Right hindlimb (tissue), 1 donor: ENCODE results near the gene DDOST.
A peak's percentile ranks its signal among the peaks of the same experiment; 100 is the strongest.

Experiments
- DNase-seq: peaks from one replicate; pipeline ENCODE4 v3.0.0-alpha.2; 2018

DDOST gene

DNA sequence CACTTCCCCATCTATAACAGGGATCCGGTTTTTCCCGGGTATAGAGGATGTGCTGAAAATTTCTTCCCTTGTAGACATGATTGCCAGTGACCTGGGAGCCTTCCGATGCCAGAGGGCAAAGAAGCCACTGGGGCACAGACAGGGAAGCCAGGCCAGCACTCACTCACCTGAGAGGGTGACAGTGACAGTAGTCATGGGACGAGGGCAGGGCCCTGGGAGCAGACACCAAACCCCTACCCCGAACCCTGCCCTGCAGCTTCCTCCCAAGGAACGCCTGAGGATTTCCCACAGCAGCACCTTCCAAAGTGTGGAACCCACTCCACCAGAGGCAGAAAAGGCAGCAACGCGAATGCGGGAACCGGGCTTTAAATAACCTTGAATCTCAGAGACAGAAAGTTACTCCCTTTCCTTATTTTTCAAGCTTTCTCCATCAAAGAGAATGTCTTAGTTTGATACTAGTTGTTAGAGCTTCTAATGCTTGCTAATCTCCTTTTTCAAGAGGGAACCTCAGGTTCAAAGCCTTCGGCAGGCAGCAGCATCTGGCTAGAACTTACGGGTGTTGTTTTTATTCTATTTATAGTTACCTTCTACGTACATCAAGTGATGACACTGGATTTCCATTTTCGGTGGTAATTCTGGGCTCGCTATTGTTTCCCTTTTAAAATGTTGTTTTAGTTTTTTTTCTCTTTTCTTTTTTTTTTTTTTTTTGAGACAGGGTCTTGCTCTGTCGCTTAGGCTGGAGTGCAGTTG, 2.8 kb downstream of the DDOST start:
- no peak for DNase-seq

DNA sequence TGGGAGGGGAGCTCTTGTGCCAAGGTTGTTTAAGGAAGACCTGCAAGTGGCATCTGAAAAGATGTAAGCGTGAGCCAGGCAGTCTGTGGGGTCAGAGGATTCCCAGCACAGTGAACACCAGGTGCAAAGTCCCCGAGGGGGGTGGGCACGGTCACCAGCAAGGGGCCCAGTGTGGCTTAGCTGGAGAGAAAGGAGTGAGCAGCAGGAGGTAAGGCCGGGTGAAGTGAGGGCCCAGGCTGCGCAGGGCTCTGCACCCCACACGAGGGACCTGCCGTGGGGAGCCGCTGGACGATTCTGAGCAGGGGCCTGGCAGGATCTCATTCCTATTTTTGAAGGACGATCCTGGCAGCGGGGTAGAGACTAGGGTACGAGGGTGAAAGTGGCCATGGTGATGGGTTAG, 4.1 kb downstream of the DDOST start:
- DNase-seq = no peak

DNA sequence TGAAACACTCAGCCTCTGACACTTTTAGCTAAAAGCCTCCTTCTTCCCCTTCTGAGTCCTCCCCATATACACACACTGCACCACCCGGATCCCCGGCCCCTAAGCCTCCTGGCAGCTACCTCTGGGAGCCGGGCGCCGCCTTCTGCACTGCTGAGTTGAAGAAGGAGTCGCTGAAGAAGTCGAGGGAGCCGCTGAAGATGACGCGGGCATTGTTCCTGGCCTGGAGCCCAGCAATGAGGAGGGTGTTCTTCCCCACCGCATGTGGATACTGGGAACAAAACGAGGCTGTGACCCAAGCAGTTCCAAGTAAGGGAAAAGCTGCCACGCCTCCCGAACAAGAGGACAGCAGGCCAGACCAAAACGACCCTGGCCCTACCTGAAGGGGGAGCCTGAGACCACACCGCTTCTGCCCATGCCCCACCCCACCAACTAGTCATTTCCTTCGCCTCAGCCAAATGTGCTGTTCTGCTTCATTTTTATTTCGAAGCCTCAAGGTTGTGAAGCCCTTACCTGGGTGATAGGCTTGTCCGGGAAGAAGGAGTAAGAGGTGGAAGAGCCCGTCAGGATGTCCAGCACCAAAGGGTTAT, 7.0 kb downstream of the DDOST start:
- DNase-seq = no peak

DNA sequence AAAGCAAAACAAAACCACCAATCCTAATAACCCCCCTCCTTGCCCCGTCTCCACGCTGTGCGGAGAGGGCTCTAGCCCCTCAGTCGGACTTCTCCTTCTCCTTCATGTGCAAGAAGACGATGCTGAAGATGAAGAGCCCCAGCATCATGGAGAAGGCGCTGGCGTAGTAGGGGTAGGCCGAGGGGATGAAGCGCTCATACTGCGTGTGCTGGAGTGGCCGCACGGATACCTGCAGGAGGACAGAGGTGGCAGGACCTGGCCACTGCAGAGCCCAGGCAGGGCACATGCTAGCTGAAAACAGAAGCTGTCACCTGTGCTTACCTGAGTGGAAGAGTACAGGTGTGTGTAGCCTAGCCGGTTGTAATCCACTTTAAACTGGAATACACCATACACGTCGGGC, 8.9 kb downstream of the DDOST start:
- DNase-seq = no peak

DNA sequence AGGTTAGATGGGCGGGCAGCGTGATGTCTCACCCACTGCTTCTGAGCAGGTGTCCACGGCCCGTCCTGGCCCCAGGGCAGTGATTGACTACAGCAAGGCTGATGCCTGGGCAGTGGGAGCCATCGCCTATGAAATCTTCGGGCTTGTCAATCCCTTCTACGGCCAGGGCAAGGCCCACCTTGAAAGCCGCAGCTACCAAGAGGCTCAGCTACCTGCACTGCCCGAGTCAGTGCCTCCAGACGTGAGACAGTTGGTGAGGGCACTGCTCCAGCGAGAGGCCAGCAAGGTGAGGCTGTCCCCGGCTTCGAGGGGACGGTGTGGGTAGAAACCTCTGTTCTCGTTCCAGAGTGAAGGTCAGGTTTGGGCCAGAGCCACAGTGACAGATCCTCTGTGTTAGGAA, 12.2 kb downstream of the DDOST start:
- no peak for DNase-seq

DNA sequence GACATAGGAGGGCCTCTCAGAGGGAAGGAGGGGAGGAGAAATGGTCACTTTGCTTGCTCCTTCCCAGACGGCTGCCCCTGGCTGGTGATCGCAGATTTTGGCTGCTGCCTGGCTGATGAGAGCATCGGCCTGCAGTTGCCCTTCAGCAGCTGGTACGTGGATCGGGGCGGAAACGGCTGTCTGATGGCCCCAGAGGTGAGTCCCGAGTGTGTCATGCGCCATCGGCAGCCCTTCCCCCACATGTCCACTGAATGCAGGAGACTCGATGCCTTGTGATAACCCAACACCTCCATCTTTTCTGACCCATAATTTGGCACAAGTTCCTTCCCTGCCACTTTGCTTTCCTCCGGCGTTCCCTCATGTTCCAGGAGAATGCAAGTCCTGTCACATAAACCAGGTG, 12.7 kb downstream of the DDOST start:
- no peak for DNase-seq

DNA sequence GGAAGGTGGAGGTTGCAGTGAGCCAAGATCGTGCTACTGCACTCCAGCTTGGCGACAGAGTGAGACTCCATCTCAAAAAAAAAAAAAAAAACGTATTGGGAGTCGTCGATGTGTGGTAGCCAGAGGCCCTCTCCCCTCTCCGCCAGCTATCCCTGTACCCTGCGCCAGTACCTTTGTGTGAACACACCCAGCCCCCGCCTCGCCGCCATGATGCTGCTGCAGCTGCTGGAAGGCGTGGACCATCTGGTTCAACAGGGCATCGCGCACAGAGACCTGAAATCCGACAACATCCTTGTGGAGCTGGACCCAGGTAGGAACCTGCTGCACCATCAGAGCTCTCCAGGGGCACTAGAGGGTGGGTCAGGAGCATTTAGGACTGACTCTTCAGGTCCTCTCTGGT, 15.8 kb downstream of the DDOST start:
- no peak for DNase-seq

DNA sequence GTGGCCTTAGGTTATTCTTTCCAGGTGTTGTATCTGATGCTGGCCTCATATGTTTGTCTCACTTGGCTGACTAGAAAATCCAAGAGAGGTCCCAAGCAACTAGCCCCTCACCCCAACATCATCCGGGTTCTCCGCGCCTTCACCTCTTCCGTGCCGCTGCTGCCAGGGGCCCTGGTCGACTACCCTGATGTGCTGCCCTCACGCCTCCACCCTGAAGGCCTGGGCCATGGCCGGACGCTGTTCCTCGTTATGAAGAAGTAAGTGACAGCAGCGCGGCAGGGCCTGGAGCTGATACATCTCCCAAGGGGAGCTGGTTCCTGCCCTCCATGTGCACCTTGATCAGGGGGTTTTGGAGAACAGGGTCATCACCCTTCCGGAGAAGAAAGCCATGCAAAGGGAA, 16.8 kb downstream of the DDOST start:
- no peak for DNase-seq

DNA sequence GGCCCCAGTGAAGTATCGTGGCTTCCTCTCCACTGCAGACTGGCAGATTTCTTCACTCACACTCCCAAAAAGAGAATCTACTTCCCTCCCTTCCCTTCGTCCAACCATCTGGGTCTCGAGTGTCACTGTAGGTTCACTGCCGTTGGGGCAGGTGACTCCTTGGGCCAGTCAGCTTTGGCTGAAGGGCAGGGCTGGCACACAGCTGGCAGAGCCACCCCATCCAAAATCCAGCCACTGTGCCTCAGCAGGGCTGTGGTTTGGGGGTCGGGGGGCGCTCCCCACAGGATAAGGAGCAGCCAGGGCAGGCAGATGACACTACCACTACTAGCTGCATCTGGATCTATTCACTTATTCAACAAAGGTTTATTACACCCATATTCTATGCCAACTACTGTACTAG, 18.1 kb downstream of the DDOST start:
- DNase-seq = no peak

DNA sequence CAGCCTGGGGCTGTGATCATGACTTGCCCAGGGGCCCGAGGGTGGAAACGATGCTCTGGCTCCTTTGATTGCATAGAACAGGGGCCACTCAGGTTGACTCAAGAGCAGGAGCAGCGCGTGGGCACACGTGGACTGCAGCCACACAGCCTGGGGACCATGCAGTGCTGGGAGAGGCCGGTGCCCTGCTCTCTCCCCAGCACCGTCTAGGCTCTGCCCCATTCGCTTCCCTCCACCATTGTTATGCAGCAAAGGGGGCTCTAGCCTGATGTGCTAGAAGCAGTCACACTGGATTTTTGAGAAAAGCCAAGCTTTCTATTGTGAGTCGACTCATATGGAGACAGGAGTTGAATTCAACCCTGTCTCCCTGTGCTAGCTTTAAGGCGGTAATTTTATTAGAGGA, 19.2 kb downstream of the DDOST start:
- DNase-seq = no peak

DNA sequence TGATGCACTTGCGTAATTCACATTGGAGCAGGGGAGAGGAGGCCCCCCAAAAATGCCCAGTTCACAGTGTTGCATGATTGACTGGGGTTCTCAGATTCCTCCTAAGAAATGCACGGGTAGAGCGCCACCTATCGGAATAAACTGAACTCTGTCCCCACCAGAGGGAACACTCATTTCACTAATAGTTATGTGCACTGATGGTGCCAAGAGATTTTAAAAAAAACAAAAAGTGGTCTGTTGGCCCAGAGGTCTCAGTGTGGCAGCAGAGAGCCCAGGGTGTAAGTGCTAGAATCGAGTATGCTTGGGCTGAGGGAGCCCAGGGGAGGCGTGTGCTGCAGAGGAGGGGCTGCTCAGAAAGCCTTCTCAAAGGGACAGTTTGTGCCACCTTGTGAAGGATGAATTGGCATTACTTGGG, 21.0 kb downstream of the DDOST start:
- no peak for DNase-seq

DNA sequence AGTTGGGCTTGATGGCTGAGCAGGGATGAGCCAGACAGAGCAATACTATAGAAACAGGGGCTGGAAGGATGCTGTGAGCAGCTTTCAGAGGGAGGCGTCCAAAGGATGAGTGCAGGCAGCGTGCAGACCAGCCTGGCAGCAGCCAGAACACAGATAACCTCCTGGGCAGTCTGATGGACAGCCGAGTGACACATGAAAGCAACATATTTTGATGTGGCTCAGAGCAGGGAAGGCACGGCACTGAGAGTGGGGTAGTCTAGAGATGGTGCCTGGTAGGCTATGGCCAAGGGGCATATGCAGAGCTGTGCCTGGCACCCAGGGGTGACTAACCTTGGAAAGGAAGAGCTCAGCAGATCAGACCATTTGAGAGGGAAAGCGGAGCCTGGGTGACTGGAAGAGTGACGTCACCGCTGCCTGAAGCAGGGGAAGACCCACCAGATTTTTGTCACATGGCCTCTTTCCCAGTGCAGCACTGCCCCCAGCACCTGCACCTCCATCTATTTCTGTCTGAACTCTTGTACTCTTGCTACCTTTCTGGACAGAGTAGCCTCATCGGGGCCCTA, 24.3 kb downstream of the DDOST start:
- no peak for DNase-seq

DNA sequence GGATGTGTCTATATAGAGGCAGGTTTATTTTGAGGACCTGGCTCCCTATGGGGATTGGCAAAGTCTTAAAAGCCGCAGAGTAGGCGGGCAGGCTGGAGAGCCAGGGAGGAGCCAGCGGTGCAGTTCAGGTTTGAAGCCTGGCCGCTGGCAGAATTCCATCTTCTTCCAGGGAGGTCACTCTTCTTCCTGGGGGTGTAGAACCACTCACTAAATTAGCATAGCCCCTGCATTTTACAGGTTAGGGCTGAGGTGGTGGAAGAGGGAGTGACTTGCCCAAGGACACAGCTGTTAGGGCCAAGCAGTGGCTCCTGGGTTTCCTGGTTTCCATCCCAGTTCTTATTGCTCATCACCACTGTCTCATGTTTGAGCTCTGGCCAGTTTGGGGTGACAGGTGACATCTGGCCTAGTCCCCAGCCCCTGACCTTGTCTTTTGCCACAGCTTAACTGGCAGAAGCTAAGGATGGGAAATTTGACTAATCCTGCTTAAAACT, 26.5 kb downstream of the DDOST start:
- peak; percentile 35 for DNase-seq

DNA sequence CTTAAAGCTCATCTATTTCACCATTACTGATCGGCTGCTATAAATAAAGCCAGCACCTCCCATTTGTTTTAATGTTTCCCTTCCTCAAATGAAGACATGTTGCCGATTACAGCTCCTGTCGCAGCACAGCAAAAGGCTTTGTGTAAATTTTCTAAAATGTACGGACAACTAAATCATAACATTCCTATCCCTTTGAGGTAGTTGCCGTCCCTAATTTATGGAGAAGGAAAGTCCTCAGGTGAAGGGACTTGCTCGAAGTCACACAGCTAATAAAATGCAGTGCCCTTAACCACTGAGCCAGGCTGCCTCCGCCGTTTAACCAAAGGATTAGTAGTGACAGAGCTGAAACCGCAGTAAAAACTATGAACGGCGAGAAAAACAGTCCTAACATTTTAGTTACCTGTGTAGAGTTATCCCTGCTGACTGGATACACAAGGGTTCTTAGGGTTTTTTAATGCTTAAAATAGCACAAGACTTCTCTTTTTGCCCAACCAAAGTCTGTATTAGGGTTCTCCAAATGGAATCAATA, 27.0 kb downstream of the DDOST start:
- DNase-seq = no peak

DNA sequence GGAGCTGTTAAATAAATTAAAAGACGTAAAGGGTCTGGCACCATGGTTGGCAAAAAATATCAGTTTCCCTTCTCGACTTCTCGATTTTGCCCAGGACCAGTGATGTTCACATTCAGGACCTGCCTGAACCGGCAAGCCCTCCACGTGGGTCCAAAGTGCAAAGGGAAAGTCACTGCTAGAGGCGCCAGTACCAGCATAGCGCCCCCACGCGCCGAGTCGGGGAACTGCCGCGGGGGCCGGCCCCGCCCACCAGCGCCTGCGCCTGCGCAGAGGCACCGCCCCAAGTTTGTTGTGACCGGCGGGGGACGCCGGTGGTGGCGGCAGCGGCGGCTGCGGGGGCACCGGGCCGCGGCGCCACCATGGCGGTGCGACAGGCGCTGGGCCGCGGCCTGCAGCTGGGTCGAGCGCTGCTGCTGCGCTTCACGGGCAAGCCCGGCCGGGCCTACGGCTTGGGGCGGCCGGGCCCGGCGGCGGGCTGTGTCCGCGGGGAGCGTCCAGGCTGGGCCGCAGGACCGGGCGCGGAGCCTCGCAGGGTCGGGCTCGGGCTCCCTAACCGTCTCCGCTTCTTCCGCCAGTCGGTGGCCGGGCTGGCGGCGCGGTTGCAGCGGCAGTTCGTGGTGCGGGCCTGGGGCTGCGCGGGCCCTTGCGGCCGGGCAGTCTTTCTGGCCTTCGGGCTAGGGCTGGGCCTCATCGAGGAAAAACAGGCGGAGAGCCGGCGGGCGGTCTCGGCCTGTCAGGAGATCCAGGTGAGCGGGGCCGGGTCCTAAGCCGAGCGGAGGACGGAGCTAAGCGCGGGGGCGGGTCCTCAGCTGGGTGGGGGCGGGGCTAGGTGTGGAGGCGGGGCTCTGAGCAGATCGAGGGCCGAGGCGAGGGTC, 27.7 kb downstream of the DDOST start, which contains the start of gene PINK1:
PINK1 (plus strand) TSS at position 269 of the 875 bp plus-strand sequence; CDS start at position 360, 91 bp downstream.
- peak; percentile 88 for DNase-seq

DNA sequence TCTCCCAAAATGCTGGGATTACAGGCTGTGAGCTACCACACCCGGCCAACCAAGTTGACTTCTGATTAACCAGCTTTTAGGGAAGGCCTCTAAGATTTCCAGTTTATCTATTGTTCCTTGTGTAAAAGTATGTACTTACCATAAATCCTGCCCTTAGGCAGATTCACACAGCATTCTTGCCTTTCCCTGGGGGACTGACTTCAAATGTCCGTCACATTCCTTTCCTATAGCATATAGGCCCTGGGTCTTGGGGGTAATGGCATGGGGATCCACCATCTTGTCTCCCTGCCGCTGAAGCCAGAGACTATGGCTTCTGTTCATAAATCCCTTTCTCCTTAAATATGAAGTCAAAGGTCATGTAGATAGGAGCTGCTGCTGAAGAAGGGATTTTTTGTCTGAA, 28.8 kb downstream of the DDOST start:
- no peak for DNase-seq

DNA sequence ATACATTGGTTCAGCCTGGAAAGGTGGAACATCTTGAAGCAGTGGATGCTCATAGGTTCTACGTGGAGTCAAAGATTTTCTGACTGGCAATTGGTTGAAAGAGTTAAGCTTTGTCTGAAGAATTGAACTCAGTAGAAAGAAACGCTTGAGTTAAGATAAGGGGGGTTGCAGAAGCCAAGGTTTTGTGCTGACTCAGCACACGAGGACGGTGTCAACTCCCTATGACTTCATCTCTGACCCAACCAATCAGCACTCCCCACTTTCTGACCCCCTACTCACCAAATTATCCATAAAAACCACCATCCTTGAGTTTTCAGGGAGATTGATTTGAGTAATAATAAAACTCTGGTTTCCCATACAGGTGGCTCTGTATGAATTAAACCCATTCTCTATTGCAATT, 30.4 kb downstream of the DDOST start:
- DNase-seq = no peak

DNA sequence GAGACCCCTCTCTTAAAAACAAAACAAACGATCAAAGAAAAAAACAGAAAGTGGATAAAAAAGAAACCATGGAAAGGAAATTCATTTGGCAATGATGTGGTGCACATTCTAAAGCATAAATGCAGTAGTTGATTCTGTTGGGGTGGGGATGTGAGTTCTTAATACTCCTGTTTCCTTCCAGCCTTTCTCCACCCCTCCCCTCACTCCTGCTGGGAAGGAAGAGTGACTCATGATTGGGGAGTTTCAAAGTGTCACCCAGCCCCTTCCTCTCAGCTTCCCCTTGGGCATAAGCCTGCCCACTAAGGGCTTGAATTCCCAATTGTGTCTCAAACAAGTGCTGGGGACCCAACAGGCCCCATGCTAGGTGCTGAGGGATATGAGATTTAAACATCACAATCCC, 34.6 kb downstream of the DDOST start:
- no peak for DNase-seq

DNA sequence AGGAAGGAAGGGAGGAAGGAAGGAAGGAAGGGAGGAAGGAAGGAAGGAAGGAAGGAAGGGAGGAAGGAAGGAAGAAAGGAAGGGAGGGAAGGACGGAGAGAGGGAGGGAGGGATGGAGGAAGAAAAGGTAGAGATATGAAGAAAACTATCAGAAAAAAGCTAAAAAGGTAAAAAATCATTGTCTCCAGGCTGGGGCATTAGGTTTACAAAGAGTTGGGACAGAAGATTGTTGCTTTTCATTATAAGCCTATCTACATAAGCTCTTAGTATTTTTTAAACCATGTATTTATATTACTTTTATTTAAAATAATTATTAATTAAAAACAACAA, 35.1 kb downstream of the DDOST start:
- no peak for DNase-seq

DNA sequence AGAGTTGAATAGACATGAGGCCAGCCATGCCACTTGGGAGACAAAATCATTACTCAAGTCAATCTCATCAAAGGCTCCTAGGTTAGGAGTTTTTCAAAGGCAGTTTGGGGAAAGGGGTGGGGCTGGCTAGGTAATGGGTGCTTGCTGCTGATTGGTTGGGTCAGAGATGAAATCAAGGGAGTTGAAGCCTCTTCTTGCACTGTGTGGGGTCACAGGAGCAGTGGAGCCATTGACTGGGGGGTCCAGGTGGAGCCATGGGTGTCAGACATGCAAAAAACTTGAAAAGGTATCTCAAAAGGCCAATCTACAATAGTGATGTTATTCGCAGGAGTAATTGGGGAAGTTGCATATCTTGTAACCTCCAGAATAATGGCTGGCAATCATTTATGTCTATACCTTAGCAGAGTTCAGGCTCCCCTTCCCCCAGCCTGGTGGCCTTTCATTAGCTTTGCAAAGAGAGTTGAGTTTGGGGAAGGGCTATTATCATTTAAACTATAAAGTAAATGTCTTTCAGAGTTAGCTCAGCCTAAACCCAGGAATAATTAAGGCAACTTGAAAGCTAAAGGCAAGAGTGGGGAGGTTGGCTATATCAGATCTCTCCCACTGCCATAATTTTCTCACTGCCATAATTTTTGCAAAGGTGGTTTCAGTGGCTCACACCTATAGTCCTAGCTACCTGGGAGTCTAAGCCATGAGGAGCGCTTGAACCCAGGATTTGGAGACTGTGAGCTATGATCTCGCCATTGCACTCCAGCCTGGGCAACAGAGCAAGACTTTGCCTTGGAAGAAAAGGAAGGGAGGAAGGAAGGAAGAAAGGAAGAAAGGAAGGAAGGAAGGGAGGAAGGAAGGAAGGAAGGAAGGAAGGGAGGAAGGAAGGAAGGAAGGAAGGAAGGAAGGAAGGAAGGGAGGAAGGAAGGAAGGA, 35.7 kb downstream of the DDOST start:
- DNase-seq = no peak

DNA sequence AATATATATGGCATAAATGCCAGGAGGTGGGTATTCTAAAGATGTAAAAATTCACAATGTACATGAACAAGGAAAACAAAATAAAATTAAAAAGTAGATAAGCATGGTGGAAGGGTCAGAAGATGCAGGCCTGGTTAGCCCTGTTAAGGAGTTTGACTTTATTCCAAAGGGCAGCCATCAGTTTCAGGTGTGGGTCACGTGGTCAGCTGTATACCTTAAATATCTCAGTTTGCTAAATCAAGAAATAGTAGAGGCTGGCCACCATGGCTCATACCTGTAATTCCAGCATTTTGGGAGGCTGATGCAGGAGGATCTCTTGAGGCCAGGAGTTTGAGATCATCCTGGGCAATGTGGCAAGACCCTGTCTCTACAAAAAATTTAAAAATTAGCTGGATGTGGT, 36.5 kb downstream of the DDOST start:
- no peak for DNase-seq

DNA sequence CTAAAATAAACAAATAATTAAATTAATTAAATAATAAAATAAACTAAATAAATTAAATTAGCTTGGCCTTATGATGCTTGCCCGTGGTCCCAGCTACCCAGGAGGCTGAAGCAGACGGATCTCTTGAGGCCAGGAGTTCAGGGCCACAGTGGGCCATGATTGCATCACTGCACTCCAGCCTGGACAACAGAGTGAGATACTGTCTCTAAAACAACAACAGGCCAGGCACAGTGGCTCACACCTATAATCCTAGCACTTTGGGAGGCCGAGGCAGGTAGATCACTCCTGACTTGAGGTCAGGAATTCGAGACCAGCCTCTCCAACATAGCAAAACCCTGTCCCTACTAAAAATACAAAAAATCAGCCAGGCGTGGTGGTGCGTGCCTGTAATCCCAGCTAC, 40.2 kb downstream of the DDOST start:
- no peak for DNase-seq
